Body of pancreas (tissue), 4 donors: ENCODE measurements around the gene PREX1. TPM values are rescaled to one million over a fixed set of nuclear protein-coding genes. Genes with fewer than 3 reads are reported as not detected.

Experiments used
- ATAC-seq: fragments of 150-250 bp; one replicate; pipeline ENCODE4 v1.9.1; 2016
- DNase-seq, 4 donors: peaks; one replicate each; pipeline ENCODE4 v3.0.0-alpha.2; 2019
- H3K27ac ChIP-seq, 4 donors: fragments of 200-600 bp; sonication (generic); 1 replicate in 3 of 4; 2 replicates in 1 of 4; pipeline versions ENCODE4 v1.5.1 to v1.6.1; 2016 to 2019; ENCODE audit warnings: mild to moderate bottlenecking in 1 of 4, mixed read lengths in 1 of 4, moderate library complexity in 1 of 4
- H3K27me3 ChIP-seq, 2 donors: fragments of 200-600 bp; sonication (generic); one replicate each; pipeline ENCODE4 v1.6.0; 2016; ENCODE audit warnings: mild to moderate bottlenecking in 1 of 2
- H3K36me3 ChIP-seq, 2 donors: fragments of 200-600 bp; sonication (generic); replicated peaks in 1 of 2; 2 replicates each; pipeline ENCODE4 v1.5.1; 2016; ENCODE audit warnings: low read depth in 2 of 2; ENCODE audit not compliant: insufficient read depth in 1 of 2
- H3K4me1 ChIP-seq: fragments of 200-600 bp; sonication (generic); one replicate; pipeline ENCODE4 v1.6.0; 2016
- H3K4me3 ChIP-seq, 2 donors: fragments of 200-600 bp; sonication (generic); 1 replicate in 1 of 2; 2 replicates in 1 of 2; pipeline ENCODE4 v1.5.1; 2016 to 2019
- H3K9me3 ChIP-seq, 3 donors: fragments of 200-600 bp; sonication (generic); 1 replicate in 2 of 3; 2 replicates in 1 of 3; pipeline ENCODE4 v1.5.1; 2016
- POLR2A ChIP-seq, 3 donors: fragments of 450-650 bp; IDR thresholded peaks; one replicate each; pipeline ENCODE4 v1.6.1; 2016; ENCODE audit warnings: antibody characterized with exemption in 3 of 3, mild to moderate bottlenecking in 2 of 3
- WGBS, 2 donors: methylation state at CpG; one replicate each; pipeline ENCODE4 v1.1.5; 2017; 5-methylcytosine and 5-hydroxymethylcytosine counted together
- intact Hi-C: fragments of 100-400 bp; cut with DNase I; formaldehyde crosslinking; loops from one replicate; pipeline ENCODE4 v1.15.1; 2023
- total RNA-seq, 2 donors: library from RNA; depleted of rRNA; stranded (reverse); fragments of >200 nt; gene quantifications; one replicate each; pipeline ENCODE4 v1.1.0, GENCODE V29; 2016
- TF ChIP-seq, protein P1 (sequence below), 7 experiments: fragments of 450-650 bp in 4 of 7; fragments of 200-600 bp in 3 of 7; sonication (generic) in 3 of 7; IDR thresholded peaks; one replicate each; pipeline ENCODE4 v1.5.1; 2016 to 2019; ENCODE audit warnings: antibody characterized with exemption in 7 of 7

Gene PREX1
- total RNA-seq, 2 donors from 2014 or later, result 9.1 to 14.5 TPM

DNA sequence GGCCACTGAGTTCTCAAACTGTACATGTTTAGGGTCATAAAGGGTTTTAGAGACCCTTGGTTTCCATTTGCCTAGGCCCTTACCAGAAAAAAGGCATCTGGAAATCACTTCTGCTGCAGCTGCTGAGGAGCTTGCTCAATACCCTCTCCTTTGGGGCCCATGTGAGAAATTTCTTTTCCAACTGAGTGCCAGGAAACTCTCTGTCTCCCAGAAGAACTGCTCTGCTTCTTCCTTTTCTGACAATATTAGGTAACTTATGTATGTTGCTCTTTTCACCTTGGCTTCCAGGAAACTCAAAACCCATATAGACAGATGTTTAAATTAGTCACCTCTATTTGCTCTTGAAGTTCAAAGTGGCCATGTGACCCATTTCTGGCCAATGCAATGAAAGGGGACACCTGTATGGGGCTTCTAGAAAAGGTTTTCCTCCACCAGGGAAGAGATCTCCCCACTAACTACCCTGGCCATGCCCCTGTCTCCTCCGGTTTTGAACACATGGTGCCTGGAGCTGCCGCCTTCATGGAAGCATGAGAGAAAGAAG, 121.6 kb downstream of the PREX1 start:
- Histone ChIP-seq H3K36me3 (no peaks in the 10 kb centered on the region), H3K27ac (no peak overlapping the region), H3K27me3 (no peaks in the 10 kb centered on the region), H3K4me1 (no peaks in the 10 kb centered on the region), H3K4me3 (no peak overlapping the region), H3K9me3 (no peaks in the 10 kb centered on the region)
- DNase-seq (no peak), ATAC-seq (no peak)
- 92 to 95% methylated on average over 2 of the region's 2 CpGs for WGBS, 2 donors
- intact Hi-C loops, result no loop called here
- TF ChIP-seq, protein P1, sequence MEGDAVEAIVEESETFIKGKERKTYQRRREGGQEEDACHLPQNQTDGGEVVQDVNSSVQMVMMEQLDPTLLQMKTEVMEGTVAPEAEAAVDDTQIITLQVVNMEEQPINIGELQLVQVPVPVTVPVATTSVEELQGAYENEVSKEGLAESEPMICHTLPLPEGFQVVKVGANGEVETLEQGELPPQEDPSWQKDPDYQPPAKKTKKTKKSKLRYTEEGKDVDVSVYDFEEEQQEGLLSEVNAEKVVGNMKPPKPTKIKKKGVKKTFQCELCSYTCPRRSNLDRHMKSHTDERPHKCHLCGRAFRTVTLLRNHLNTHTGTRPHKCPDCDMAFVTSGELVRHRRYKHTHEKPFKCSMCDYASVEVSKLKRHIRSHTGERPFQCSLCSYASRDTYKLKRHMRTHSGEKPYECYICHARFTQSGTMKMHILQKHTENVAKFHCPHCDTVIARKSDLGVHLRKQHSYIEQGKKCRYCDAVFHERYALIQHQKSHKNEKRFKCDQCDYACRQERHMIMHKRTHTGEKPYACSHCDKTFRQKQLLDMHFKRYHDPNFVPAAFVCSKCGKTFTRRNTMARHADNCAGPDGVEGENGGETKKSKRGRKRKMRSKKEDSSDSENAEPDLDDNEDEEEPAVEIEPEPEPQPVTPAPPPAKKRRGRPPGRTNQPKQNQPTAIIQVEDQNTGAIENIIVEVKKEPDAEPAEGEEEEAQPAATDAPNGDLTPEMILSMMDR (IDR thresholded peaks at IDR 0.05), result no peak
- TF ChIP-seq POLR2A (IDR thresholded peaks at IDR 0.05), result no peak

- TF ChIP-seq, protein P1 (IDR thresholded peaks at IDR 0.05), result no peak
- TF ChIP-seq POLR2A (IDR thresholded peaks at IDR 0.05), result no peak
- no peaks in the 10 kb centered on the region for H3K4me1 ChIP-seq
- ATAC-seq, result no peak
- intact Hi-C loops, result no loop called here
- H3K4me3 ChIP-seq, result no peak overlapping the region
- DNase-seq, result no peak
- H3K36me3 ChIP-seq, result no peaks in the 10 kb centered on the region
- no peak overlapping the region for H3K27ac ChIP-seq
- H3K27me3 ChIP-seq, result no peaks in the 10 kb centered on the region
- no peaks in the 10 kb centered on the region for H3K9me3 ChIP-seq
- WGBS, 2 donors, result 62 to 75% methylated on average over 8 of the region's 8 CpGs
Measured at GRCh38 chr20:48705240-48706115, 122.3 kb downstream of the PREX1 start.

GRCh38 chr20:48704761-48705160, 123.0 kb downstream of the PREX1 start:
- 89 to 91% methylated on average over 10 of the region's 10 CpGs for WGBS, 2 donors
- no peaks in the 10 kb centered on the region for H3K9me3 ChIP-seq
- intact Hi-C loops, result no loop called here
- H3K27ac ChIP-seq, result no peak overlapping the region
- TF ChIP-seq, protein P1 (IDR thresholded peaks at IDR 0.05), result no peak
- TF ChIP-seq POLR2A (IDR thresholded peaks at IDR 0.05), result no peak
- no peaks in the 10 kb centered on the region for H3K4me1 ChIP-seq
- no peaks in the 10 kb centered on the region for H3K27me3 ChIP-seq
- H3K4me3 ChIP-seq, result no peak overlapping the region
- H3K36me3 ChIP-seq, result no peaks in the 10 kb centered on the region
- no peak for ATAC-seq
- no peak for DNase-seq

GRCh38 chr20:48703511-48704219, 124.1 kb downstream of the PREX1 start:
- Histone ChIP-seq H3K4me3 (no peak overlapping the region), H3K9me3 (no peaks in the 10 kb centered on the region), H3K27ac (no peak overlapping the region), H3K27me3 (no peaks in the 10 kb centered on the region), H3K36me3 (no peaks in the 10 kb centered on the region), H3K4me1 (peaks cover under 1% of the 10 kb centered on the region)
- 73 to 82% methylated on average over 10 to 14 of the region's 15 CpGs for WGBS, 2 donors
- no peak for TF ChIP-seq POLR2A (IDR thresholded peaks at IDR 0.05)
- TF ChIP-seq, protein P1 (IDR thresholded peaks at IDR 0.05), result no peak
- intact Hi-C loops, result no loop called here
- peak in 1 of 4 donors; percentile 30 for DNase-seq
- no peak for ATAC-seq
